ENCODE results near the gene TMEM244.

DNA sequence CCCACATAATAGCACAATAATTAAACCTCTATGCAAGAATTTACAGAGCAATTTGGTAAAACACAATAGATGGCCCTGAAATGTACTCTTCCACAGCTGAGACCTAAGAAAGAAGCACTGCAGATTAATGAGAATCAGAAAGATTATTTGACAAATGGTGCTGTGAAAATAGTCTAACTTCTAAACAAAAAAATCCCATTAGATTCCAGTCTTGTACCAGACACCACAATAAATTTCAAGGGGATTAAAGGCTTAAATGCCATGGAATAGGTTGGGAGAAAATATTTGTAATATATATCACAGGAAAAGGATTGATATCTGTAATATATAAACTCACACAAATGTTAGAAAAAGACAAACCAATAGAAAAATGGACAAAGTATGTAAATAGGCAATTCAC is 14.4 kb downstream of the TMEM244 start:
- TF ChIP-seq, protein P1, sequence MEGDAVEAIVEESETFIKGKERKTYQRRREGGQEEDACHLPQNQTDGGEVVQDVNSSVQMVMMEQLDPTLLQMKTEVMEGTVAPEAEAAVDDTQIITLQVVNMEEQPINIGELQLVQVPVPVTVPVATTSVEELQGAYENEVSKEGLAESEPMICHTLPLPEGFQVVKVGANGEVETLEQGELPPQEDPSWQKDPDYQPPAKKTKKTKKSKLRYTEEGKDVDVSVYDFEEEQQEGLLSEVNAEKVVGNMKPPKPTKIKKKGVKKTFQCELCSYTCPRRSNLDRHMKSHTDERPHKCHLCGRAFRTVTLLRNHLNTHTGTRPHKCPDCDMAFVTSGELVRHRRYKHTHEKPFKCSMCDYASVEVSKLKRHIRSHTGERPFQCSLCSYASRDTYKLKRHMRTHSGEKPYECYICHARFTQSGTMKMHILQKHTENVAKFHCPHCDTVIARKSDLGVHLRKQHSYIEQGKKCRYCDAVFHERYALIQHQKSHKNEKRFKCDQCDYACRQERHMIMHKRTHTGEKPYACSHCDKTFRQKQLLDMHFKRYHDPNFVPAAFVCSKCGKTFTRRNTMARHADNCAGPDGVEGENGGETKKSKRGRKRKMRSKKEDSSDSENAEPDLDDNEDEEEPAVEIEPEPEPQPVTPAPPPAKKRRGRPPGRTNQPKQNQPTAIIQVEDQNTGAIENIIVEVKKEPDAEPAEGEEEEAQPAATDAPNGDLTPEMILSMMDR (IDR thresholded peaks at IDR 0.05), result no peak
- TF ChIP-seq POLR2A (IDR thresholded peaks at IDR 0.05), result no peak

Data from Peyer's patch (tissue), 4 donors.